NT2/D1 (cell line): ENCODE measurements around the gene TNS4.

ENCODE experiments used
- DNase-seq: peaks from one replicate; pipeline ENCODE4 v3.0.0-alpha.2; 2011; ENCODE audit warnings: low read depth, low spot score
- H3K27me3 ChIP-seq: 2 replicates; pipeline ENCODE4 v1.6.0; 2011; ENCODE audit warnings: mild to moderate bottlenecking; ENCODE audit not compliant: insufficient read length, insufficient read depth
- H3K36me3 ChIP-seq: 2 replicates; pipeline ENCODE4 v1.6.1; 2011; ENCODE audit warnings: mild to moderate bottlenecking, low read length, mixed read lengths; ENCODE audit not compliant: insufficient read depth, insufficient read length
- H3K4me1 ChIP-seq: 2 replicates; pipeline ENCODE4 v1.5.1; 2011; ENCODE audit not compliant: insufficient read depth, insufficient read length
- H3K4me3 ChIP-seq: 2 replicates; pipeline ENCODE4 v1.5.1; 2011; ENCODE audit warnings: low read depth; ENCODE audit not compliant: insufficient read length
- H3K9ac ChIP-seq: 2 replicates; pipeline ENCODE4 v1.6.0; 2011; ENCODE audit warnings: low read depth; ENCODE audit not compliant: insufficient read length
- H3K9me3 ChIP-seq: 2 replicates; pipeline ENCODE4 v1.5.1; 2011; ENCODE audit warnings: mild to moderate bottlenecking, low read length; ENCODE audit not compliant: insufficient read depth
- SUZ12 ChIP-seq: IDR thresholded peaks from 2 replicates; pipeline ENCODE4 v1.6.1; 2011; ENCODE audit not compliant: insufficient read length, insufficient read depth; ENCODE audit errors: extremely low read depth
- YY1 ChIP-seq: IDR thresholded peaks from 2 replicates; pipeline ENCODE4 v1.6.1; 2011; ENCODE audit not compliant: insufficient read length, insufficient read depth
- ZNF274 ChIP-seq: IDR thresholded peaks from 2 replicates; pipeline ENCODE4 v1.6.1; 2011; ENCODE audit warnings: mild to moderate bottlenecking, low read depth, low read length

Gene TNS4

GRCh38 chr17:40458851-40459482, 42.5 kb downstream of the TNS4 start:
- DNase-seq = no peak
- Histone ChIP-seq H3K9me3 (no peaks in the 10 kb centered on the region), H3K36me3 (peaks cover 37% of the 10 kb centered on the region), H3K4me1 (peaks cover 28% of the 10 kb centered on the region), H3K9ac (no peak overlapping the region), H3K4me3 (no peak overlapping the region), H3K27me3 (no peaks in the 10 kb centered on the region)
- TF ChIP-seq SUZ12 (no peak), ZNF274 (no peak), YY1 (no peak)

- DNase-seq = no peak
- Histone ChIP-seq H3K4me1 (peaks cover 25% of the 10 kb centered on the region), H3K9me3 (no peaks in the 10 kb centered on the region), H3K36me3 (peaks cover 45% of the 10 kb centered on the region), H3K9ac (no peak overlapping the region), H3K4me3 (no peak overlapping the region), H3K27me3 (no peaks in the 10 kb centered on the region)
- TF ChIP-seq SUZ12 (no peak), YY1 (no peak), ZNF274 (no peak)
Measured at GRCh38 chr17:40457964-40458791, 43.2 kb downstream of the TNS4 start.

- no peak for TF ChIP-seq ZNF274
- no peak for TF ChIP-seq YY1
- no peak for TF ChIP-seq SUZ12
Measured at GRCh38 chr17:40457369-40457768, 44.1 kb downstream of the TNS4 start.

GRCh38 chr17:40456396-40456951, 44.9 kb downstream of the TNS4 start:
- Histone ChIP-seq H3K9me3 (no peaks in the 10 kb centered on the region), H3K4me1 (peaks cover 21% of the 10 kb centered on the region), H3K4me3 (no peak overlapping the region), H3K9ac (no peak overlapping the region), H3K27me3 (no peaks in the 10 kb centered on the region), H3K36me3 (peaks cover 58% of the 10 kb centered on the region)
- no peak for TF ChIP-seq YY1
- TF ChIP-seq SUZ12 = no peak
- TF ChIP-seq ZNF274 = no peak
- no peak for DNase-seq

More at GRCh38 chr17:40457369-40457768, 44.1 kb downstream of the TNS4 start:
- no peak overlapping the region for H3K9ac ChIP-seq
- peaks cover 22% of the 10 kb centered on the region for H3K4me1 ChIP-seq
- no peak overlapping the region for H3K4me3 ChIP-seq
- peaks cover 53% of the 10 kb centered on the region for H3K36me3 ChIP-seq
- H3K27me3 ChIP-seq = no peaks in the 10 kb centered on the region
- no peaks in the 10 kb centered on the region for H3K9me3 ChIP-seq
- DNase-seq = no peak

- Histone ChIP-seq H3K9me3 (no peaks in the 10 kb centered on the region), H3K9ac (no peak overlapping the region), H3K4me1 (peaks cover 21% of the 10 kb centered on the region), H3K36me3 (peaks cover 64% of the 10 kb centered on the region), H3K27me3 (no peaks in the 10 kb centered on the region), H3K4me3 (no peak overlapping the region)
- no peak for DNase-seq
- TF ChIP-seq YY1 (no peak), ZNF274 (no peak), SUZ12 (no peak)
Measured at GRCh38 chr17:40454613-40454995, 46.8 kb downstream of the TNS4 start.

GRCh38 chr17:40453881-40454612, 47.4 kb downstream of the TNS4 start:
- TF ChIP-seq ZNF274 (no peak), SUZ12 (no peak), YY1 (no peak)
- DNase-seq = no peak
- no peak overlapping the region for H3K4me3 ChIP-seq
- H3K9me3 ChIP-seq = no peaks in the 10 kb centered on the region
- no peaks in the 10 kb centered on the region for H3K27me3 ChIP-seq
- peaks cover 21% of the 10 kb centered on the region for H3K4me1 ChIP-seq
- H3K9ac ChIP-seq = no peak overlapping the region
- H3K36me3 ChIP-seq = peaks cover 65% of the 10 kb centered on the region
